Measurements from ENCODE around the gene MKRN1. TPM values are rescaled to one million over a fixed set of nuclear protein-coding genes. Genes with fewer than 3 reads are reported as not detected.
"Not testable (repeated sequence)": the region's sequence is repeated elsewhere in the genome, so short reads cannot be mapped to it uniquely, and the experiment has no call there.

Gene MKRN1
- total and polyA plus RNA-seq, 2 donors = 65.0 to 68.4 TPM

DNA sequence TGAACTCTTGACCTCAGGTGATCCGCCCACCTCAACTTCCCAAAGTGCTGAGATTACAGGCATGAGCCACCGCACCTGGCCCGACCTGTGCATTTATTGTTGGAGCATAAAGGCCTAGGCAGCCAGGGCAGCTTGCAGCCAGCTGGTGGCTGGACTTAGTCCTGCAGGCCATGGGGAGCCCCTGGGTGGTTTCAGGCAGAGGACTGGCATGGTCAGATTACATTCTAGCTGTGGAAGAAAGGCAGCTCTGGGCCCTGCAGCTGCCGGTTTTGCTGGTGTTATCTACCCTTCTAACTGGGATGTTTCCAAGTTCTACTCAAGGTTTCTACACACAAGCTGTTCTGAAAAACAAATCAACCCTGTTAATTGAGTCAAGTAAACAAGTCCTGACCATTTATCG, 22.7 kb upstream of the MKRN1 start:
- Histone ChIP-seq H3K36me3 (ENCODE audit: insufficient read depth) (no peaks in the 10 kb centered on the region), H3K27ac (ENCODE audit: low read depth) (no peak overlapping the region), H3K4me3 (ENCODE audit: low read depth, low read length) (no peak overlapping the region), H3K4me1 (ENCODE audit: insufficient read depth) (no peaks in the 10 kb centered on the region)
- 80% methylated on average over 5 of the region's 5 CpGs for WGBS
- DNase-seq (ENCODE audit: extremely low spot score) = no peak

GRCh38 chr7:140497807-140498206, 18.5 kb upstream of the MKRN1 start:
- DNase-seq (ENCODE audit: extremely low spot score); H3K27ac ChIP-seq (ENCODE audit: low read depth); H3K36me3 ChIP-seq (ENCODE audit: insufficient read depth); H3K4me3 ChIP-seq (ENCODE audit: low read depth, low read length); H3K4me1 ChIP-seq (ENCODE audit: insufficient read depth): not testable (repeated sequence)
- 94% methylated on average over 7 of the region's 7 CpGs for WGBS

- H3K27ac ChIP-seq (ENCODE audit: low read depth) = no peak overlapping the region
- H3K4me3 ChIP-seq (ENCODE audit: low read depth, low read length) = no peak overlapping the region
- no peaks in the 10 kb centered on the region for H3K36me3 ChIP-seq (ENCODE audit: insufficient read depth)
- 73% methylated on average over 5 of the region's 5 CpGs for WGBS
- DNase-seq (ENCODE audit: extremely low spot score) = no peak
- no peaks in the 10 kb centered on the region for H3K4me1 ChIP-seq (ENCODE audit: insufficient read depth)
Observed at GRCh38 chr7:140497241-140497769, 18.0 kb upstream of the MKRN1 start.

- 94% methylated on average over 9 of the region's 9 CpGs for WGBS
- H3K4me3 ChIP-seq (ENCODE audit: low read depth, low read length) = no peak overlapping the region
- no peak for DNase-seq (ENCODE audit: extremely low spot score)
Observed at GRCh38 chr7:140495514-140496097, 16.3 kb upstream of the MKRN1 start.

DNA sequence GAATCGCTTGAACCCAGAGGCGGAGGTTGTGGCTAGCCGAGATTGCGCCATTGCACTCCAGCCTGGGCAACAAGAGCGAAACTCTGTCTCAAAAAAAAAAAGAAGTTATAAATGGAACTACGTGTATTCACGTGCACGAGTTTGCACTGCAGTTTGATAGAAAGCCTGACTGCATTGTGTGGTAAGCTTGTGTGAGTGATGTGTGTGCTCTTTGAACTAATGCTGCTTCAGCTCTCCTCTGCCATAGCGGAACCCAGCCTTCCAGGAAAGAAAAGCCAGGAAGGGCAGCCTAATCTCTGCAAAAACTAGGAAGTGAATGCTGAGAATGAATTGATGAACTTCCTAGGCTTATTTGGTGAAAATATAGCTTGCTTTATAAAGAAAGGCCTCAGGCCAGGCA, 15.6 kb upstream of the MKRN1 start:
- Histone ChIP-seq H3K36me3 (ENCODE audit: insufficient read depth) (no peaks in the 10 kb centered on the region), H3K4me3 (ENCODE audit: low read depth, low read length) (no peak overlapping the region), H3K27ac (ENCODE audit: low read depth) (no peak overlapping the region), H3K4me1 (ENCODE audit: insufficient read depth) (no peaks in the 10 kb centered on the region)
- WGBS = 90% methylated on average over 9 of the region's 9 CpGs
- DNase-seq (ENCODE audit: extremely low spot score) = no peak

More at GRCh38 chr7:140495514-140496097, 16.3 kb upstream of the MKRN1 start:
- no peaks in the 10 kb centered on the region for H3K36me3 ChIP-seq (ENCODE audit: insufficient read depth)
- no peak overlapping the region for H3K27ac ChIP-seq (ENCODE audit: low read depth)
- H3K4me1 ChIP-seq (ENCODE audit: insufficient read depth) = no peaks in the 10 kb centered on the region

GRCh38 chr7:140489026-140489359, 9.7 kb upstream of the MKRN1 start:
- DNase-seq (ENCODE audit: extremely low spot score) = no peak
- Histone ChIP-seq H3K36me3 (ENCODE audit: insufficient read depth) (no peaks in the 10 kb centered on the region), H3K27ac (ENCODE audit: low read depth) (no peak overlapping the region), H3K4me1 (ENCODE audit: insufficient read depth) (no peaks in the 10 kb centered on the region), H3K4me3 (ENCODE audit: low read depth, low read length) (no peak overlapping the region)
- WGBS = 73% methylated on average over 2 of the region's 2 CpGs

GRCh38 chr7:140485500-140486265, 6.4 kb upstream of the MKRN1 start:
- WGBS = 75% methylated on average over 14 of the region's 14 CpGs
- H3K4me3 ChIP-seq (ENCODE audit: low read depth, low read length) = no peak overlapping the region
- H3K36me3 ChIP-seq (ENCODE audit: insufficient read depth) = no peaks in the 10 kb centered on the region
- DNase-seq (ENCODE audit: extremely low spot score) = no peak
- no peak overlapping the region for H3K27ac ChIP-seq (ENCODE audit: low read depth)
- H3K4me1 ChIP-seq (ENCODE audit: insufficient read depth) = no peaks in the 10 kb centered on the region

- Histone ChIP-seq H3K4me3 (ENCODE audit: low read depth, low read length) (no peak overlapping the region), H3K4me1 (ENCODE audit: insufficient read depth) (no peaks in the 10 kb centered on the region), H3K36me3 (ENCODE audit: insufficient read depth) (no peaks in the 10 kb centered on the region), H3K27ac (ENCODE audit: low read depth) (no peak overlapping the region)
- DNase-seq (ENCODE audit: extremely low spot score) = no peak
- 58% methylated on average over 5 of the region's 5 CpGs for WGBS
Observed at GRCh38 chr7:140484951-140485499, 5.7 kb upstream of the MKRN1 start.

- WGBS = 87% methylated on average over 3 of the region's 3 CpGs
- Histone ChIP-seq H3K27ac (ENCODE audit: low read depth) (no peak overlapping the region), H3K4me3 (ENCODE audit: low read depth, low read length) (no peak overlapping the region), H3K36me3 (ENCODE audit: insufficient read depth) (no peaks in the 10 kb centered on the region), H3K4me1 (ENCODE audit: insufficient read depth) (no peaks in the 10 kb centered on the region)
- DNase-seq (ENCODE audit: extremely low spot score) = no peak
Observed at GRCh38 chr7:140484479-140484878, 5.2 kb upstream of the MKRN1 start.

DNA sequence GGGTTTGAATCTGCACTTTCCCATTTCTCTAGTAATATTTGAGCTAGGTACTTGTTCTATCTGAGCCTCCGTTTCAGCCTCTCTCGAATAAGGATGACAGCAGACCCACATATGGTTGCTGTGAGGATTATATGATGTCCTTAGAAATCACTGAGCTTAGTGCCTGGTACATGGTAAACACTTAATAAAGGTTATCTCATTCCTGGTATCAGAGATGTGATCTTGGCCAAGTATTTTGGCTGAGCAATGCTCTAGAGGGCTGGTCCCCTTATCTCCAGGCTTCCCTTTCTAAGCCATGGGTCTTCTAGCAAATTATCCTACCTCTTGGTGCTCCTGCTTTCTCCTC, 407 bp upstream of the MKRN1 start:
- no peak for DNase-seq (ENCODE audit: extremely low spot score)
- H3K4me1 ChIP-seq (ENCODE audit: insufficient read depth) = no peaks in the 10 kb centered on the region
- H3K4me3 ChIP-seq (ENCODE audit: low read depth, low read length) = peak overlapping the region; percentile 97
- H3K27ac ChIP-seq (ENCODE audit: low read depth) = no peak overlapping the region
- WGBS = under 1% methylated on average over 2 of the region's 2 CpGs
- no peaks in the 10 kb centered on the region for H3K36me3 ChIP-seq (ENCODE audit: insufficient read depth)

- under 1% methylated on average over 69 of the region's 69 CpGs for WGBS
- no peaks in the 10 kb centered on the region for H3K4me1 ChIP-seq (ENCODE audit: insufficient read depth)
- no peaks in the 10 kb centered on the region for H3K36me3 ChIP-seq (ENCODE audit: insufficient read depth)
- H3K27ac ChIP-seq (ENCODE audit: low read depth) = peak overlapping the region; percentile 92
- H3K4me3 ChIP-seq (ENCODE audit: low read depth, low read length) = peak overlapping the region; percentile 97
- DNase-seq (ENCODE audit: extremely low spot score) = no peak
Observed at GRCh38 chr7:140478246-140479061, 851 bp downstream of the MKRN1 start.

DNA sequence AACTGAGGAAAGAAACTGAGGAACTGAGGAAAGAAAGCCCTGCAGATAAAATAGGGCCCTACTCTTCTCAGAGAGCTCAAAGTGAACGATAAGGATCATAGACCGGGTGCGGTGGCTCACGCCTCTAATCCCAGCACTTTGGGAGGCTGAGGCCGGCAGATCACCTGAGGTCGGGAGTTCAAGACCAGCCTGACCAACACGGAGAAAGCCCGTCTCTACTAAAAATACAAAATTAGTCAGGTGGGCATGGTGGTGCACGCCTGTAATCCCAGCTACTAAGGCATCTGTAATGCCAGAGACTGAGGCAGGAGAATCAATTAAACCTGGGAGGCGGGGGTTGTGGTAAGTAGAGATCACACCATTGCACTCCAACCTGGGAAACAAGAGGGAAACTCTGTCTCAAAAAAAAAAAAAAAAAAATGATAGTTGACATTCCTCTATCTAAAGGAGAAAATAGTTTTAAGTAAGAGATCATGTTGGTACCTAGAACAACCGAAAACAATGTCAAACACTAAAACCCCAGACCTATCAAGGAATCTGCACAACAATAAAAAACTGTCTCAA, 2.5 kb downstream of the MKRN1 start:
- H3K27ac ChIP-seq (ENCODE audit: low read depth) = no peak overlapping the region
- DNase-seq (ENCODE audit: extremely low spot score) = no peak
- H3K4me1 ChIP-seq (ENCODE audit: insufficient read depth) = no peaks in the 10 kb centered on the region
- no peak overlapping the region for H3K4me3 ChIP-seq (ENCODE audit: low read depth, low read length)
- H3K36me3 ChIP-seq (ENCODE audit: insufficient read depth) = no peaks in the 10 kb centered on the region
- WGBS = 82% methylated on average over 11 of the region's 11 CpGs

DNA sequence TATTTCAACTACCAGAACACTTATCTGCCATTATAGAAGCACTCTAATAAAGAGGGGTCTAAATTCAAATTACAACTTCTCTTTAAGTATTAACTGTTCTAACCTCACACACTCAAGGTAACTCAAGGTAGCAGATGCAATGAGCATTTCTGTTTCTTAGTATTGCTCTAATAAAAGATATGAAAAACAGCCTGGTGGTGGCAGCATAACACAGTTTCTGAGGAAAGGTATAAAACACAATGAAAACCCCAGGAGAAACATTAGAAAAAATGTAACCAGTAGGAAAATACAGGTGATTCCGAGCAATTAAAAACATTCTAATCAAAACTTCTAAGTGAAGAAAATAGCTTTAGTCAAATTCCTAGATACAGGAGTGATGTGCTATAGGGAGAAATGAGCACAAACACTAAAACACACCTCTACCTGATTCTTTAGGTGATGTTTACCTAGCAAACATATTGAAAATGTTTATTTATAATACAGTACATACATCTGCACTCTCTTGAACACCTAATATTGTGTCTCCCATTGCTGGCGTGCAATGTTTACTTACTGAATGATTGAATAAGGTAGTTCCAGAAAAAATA, 3.5 kb downstream of the MKRN1 start:
- no peak overlapping the region for H3K27ac ChIP-seq (ENCODE audit: low read depth)
- WGBS = 49% methylated on average over 2 of the region's 2 CpGs
- no peaks in the 10 kb centered on the region for H3K36me3 ChIP-seq (ENCODE audit: insufficient read depth)
- H3K4me1 ChIP-seq (ENCODE audit: insufficient read depth) = no peaks in the 10 kb centered on the region
- DNase-seq (ENCODE audit: extremely low spot score) = no peak
- no peak overlapping the region for H3K4me3 ChIP-seq (ENCODE audit: low read depth, low read length)

Measured in urinary bladder (tissue), 4 donors.